ENCODE data around the gene MOV10L1.

- TF ChIP-seq, protein P1, sequence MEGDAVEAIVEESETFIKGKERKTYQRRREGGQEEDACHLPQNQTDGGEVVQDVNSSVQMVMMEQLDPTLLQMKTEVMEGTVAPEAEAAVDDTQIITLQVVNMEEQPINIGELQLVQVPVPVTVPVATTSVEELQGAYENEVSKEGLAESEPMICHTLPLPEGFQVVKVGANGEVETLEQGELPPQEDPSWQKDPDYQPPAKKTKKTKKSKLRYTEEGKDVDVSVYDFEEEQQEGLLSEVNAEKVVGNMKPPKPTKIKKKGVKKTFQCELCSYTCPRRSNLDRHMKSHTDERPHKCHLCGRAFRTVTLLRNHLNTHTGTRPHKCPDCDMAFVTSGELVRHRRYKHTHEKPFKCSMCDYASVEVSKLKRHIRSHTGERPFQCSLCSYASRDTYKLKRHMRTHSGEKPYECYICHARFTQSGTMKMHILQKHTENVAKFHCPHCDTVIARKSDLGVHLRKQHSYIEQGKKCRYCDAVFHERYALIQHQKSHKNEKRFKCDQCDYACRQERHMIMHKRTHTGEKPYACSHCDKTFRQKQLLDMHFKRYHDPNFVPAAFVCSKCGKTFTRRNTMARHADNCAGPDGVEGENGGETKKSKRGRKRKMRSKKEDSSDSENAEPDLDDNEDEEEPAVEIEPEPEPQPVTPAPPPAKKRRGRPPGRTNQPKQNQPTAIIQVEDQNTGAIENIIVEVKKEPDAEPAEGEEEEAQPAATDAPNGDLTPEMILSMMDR (IDR thresholded peaks at IDR 0.05): no peak
- TF ChIP-seq POLR2A (IDR thresholded peaks at IDR 0.05): no peak
These were observed 99.5 kb downstream of the MOV10L1 start for GRCh38 chr22:50189184-50189848.

Data from suprapubic skin (tissue), 3 donors.